Ovary (tissue), 9 donors: ENCODE measurements around the gene GP1BB. TPM values are rescaled to one million over a fixed set of nuclear protein-coding genes. Genes with fewer than 3 reads are reported as not detected.

Experiments
- DNase-seq, 5 donors: peaks; one replicate each; pipeline ENCODE4 v3.0.0-alpha.2; 2019 to 2020
- H3K27ac ChIP-seq, 2 donors: fragments of 200-600 bp; one replicate each; pipeline versions ENCODE4 v1.5.1 to v1.8.0; 2019 to 2022
- H3K27me3 ChIP-seq: fragments of 200-600 bp; one replicate; pipeline ENCODE4 v1.8.0; 2022
- H3K36me3 ChIP-seq: fragments of 200-600 bp; sonication (generic); one replicate; pipeline ENCODE4 v1.5.1; 2019
- H3K4me1 ChIP-seq: one replicate; pipeline ENCODE4 v1.8.1; 2013; ENCODE audit warnings: mild to moderate bottlenecking, moderate library complexity; ENCODE audit not compliant: insufficient read depth
- H3K4me3 ChIP-seq: fragments of 200-600 bp; sonication (generic); one replicate; pipeline ENCODE4 v1.5.1; 2017
- H3K9me3 ChIP-seq, 2 donors: fragments of 200-600 bp in 1 of 2; sonication (generic) in 1 of 2; one replicate each; pipeline versions ENCODE4 v1.5.1 to v1.8.1; 2013 to 2019; ENCODE audit warnings: mild to moderate bottlenecking in 1 of 2, moderate library complexity in 1 of 2
- CTCF ChIP-seq, 3 donors: fragments of 450-650 bp in 2 of 3; fragments of 200-600 bp in 1 of 3; IDR thresholded peaks; one replicate each; pipeline versions ENCODE4 v1.5.1 to v1.8.0; 2016 to 2022; ENCODE audit warnings: antibody characterized with exemption in 3 of 3, mild to moderate bottlenecking in 1 of 3
- EP300 ChIP-seq: sonication (generic); formaldehyde crosslinking; IDR thresholded peaks from one replicate; pipeline ENCODE4 v1.6.1; 2017; ENCODE audit warnings: antibody characterized with exemption
- POLR2A ChIP-seq: fragments of 450-650 bp; IDR thresholded peaks from one replicate; pipeline ENCODE4 v1.6.1; 2017; ENCODE audit warnings: antibody characterized with exemption, mild to moderate bottlenecking, moderate library complexity
- WGBS, 3 donors: extraction: QIAGEN DNeasy Blood & Tissue Kit in 1 of 3; methylation state at CpG; one replicate each; pipeline versions ENCODE4 v1.1.5 to v1.1.7; 2013 to 2017; 5-methylcytosine and 5-hydroxymethylcytosine counted together
- intact Hi-C, 4 donors: fragments of 100-400 bp; cut with DNase I; formaldehyde crosslinking; loops; one replicate each; pipeline versions ENCODE4 v1.11.0 to v1.15.1; 2022 to 2023
- polyA plus RNA-seq, 2 donors: library from polyadenylated mRNA; stranded (reverse); fragments of 200-250 nt in 1 of 2; fragments of 350-450 nt in 1 of 2; fragmentation: Illumina TruSeq in 1 of 2; extraction: RNeasy Lipid Tissue Mini Kit (QIAGEN cat#74804) in 1 of 2; gene quantifications; one replicate each; pipeline ENCODE4 v1.2.3, GENCODE V29; 2013 to 2014
- total RNA-seq, 7 donors: library from RNA; depleted of rRNA in 2 of 7; stranded (reverse); fragments of >200 nt in 2 of 7; fragmentation: NEBNext Ultra II Directional in 3 of 7; extraction: Animal tissue kit (Norgen Biotek cat#: 25700) in 3 of 7; gene quantifications; one replicate each; pipeline versions ENCODE4 v1.1.0 to v1.2.4, GENCODE V29; 2016 to 2023
- donor health status: DM: no; HTN: no; CAD: no; lungs with moderate emphysema.
- donor health status: DM: no; HTN: no; CAD: no.
- donor health status: Bipolar disorder and iron deficiency.
- donor health status: DM: yes; HTN: yes; CAD: no.
- donor health status: DM: no; HTN: no; CAD: no.
- donor health status: DM: yes; HTN: yes; CAD: no.

GP1BB gene
- total and polyA plus RNA-seq, 9 donors = 0.71 to 21.5 (median 7.7) TPM; not detected in 1

- intact Hi-C loops = no loop called here
- DNase-seq = no peak
- Histone ChIP-seq H3K4me1 (no peaks in the 10 kb centered on the region), H3K27me3 (no peaks in the 10 kb centered on the region), H3K36me3 (no peaks in the 10 kb centered on the region), H3K4me3 (no peak overlapping the region), H3K27ac (no peak overlapping the region), H3K9me3 (no peaks in the 10 kb centered on the region)
- 71 to 77% (median 73%) methylated on average over 14 to 15 of the region's 15 CpGs for WGBS, 3 donors
- no peak for TF ChIP-seq EP300
- no peak for TF ChIP-seq POLR2A
- no peak for TF ChIP-seq CTCF (IDR thresholded peaks at IDR 0.05)
Measured at GRCh38 chr22:19748991-19749664, 25.8 kb downstream of the GP1BB start.

GRCh38 chr22:19749876-19750275 is 26.5 kb downstream of the GP1BB start:
- Histone ChIP-seq H3K27me3 (no peaks in the 10 kb centered on the region), H3K27ac (no peak overlapping the region), H3K36me3 (no peaks in the 10 kb centered on the region), H3K4me3 (no peak overlapping the region), H3K9me3 (no peaks in the 10 kb centered on the region), H3K4me1 (no peaks in the 10 kb centered on the region)
- no peak for DNase-seq
- 73 to 81% (median 76%) methylated on average over 12 of the region's 12 CpGs for WGBS, 3 donors
- TF ChIP-seq EP300 = no peak
- TF ChIP-seq POLR2A = no peak
- no peak for TF ChIP-seq CTCF (IDR thresholded peaks at IDR 0.05)
- intact Hi-C loops = no loop called here

GRCh38 chr22:19750507-19751490 is 27.5 kb downstream of the GP1BB start:
- H3K36me3 ChIP-seq = no peaks in the 10 kb centered on the region
- 51 to 55% (median 53%) methylated on average over 25 to 27 of the region's 27 CpGs for WGBS, 3 donors
- no peaks in the 10 kb centered on the region for H3K9me3 ChIP-seq
- DNase-seq = no peak
- TF ChIP-seq POLR2A = no peak
- no peak for TF ChIP-seq CTCF (IDR thresholded peaks at IDR 0.05)
- no peak for TF ChIP-seq EP300
- intact Hi-C loops = no loop called here
- no peak overlapping the region for H3K4me3 ChIP-seq
- H3K27me3 ChIP-seq = peaks cover 4% of the 10 kb centered on the region
- H3K4me1 ChIP-seq = no peaks in the 10 kb centered on the region
- no peak overlapping the region for H3K27ac ChIP-seq

GRCh38 chr22:19751497-19752245 is 28.3 kb downstream of the GP1BB start:
- Histone ChIP-seq H3K4me1 (no peaks in the 10 kb centered on the region), H3K27me3 (peaks cover 4% of the 10 kb centered on the region), H3K36me3 (no peaks in the 10 kb centered on the region), H3K9me3 (no peaks in the 10 kb centered on the region), H3K4me3 (no peak overlapping the region), H3K27ac (no peak overlapping the region)
- no peak for TF ChIP-seq EP300
- no peak for DNase-seq
- intact Hi-C loops = no loop called here
- 87 to 96% (median 88%) methylated on average over 14 of the region's 14 CpGs for WGBS, 3 donors
